Panc1 (cell line): Measurements from ENCODE around the gene SLC2A11. TPM values are rescaled to one million over a fixed set of nuclear protein-coding genes. Genes with fewer than 3 reads are reported as not detected.

ENCODE experiments used
- ATAC-seq: fragments of 200-7000 bp; cut with Tn5 transposase; 2 replicates; pipeline ENCODE4 v1.9.1; 2020; ENCODE audit warnings: mild to moderate bottlenecking, moderate library complexity
- BruUV-seq: library from RNA; stranded (reverse); fragments of 400-500 nt; replicated peaks from 2 replicates; lab custom pipeline; 2021; lab: Mats Ljungman, UMichigan
- CTCF ChIA-PET: fragments of 300-600 bp; sonication (Branson Sonifier 250); formaldehyde crosslinking; loops from one replicate; lab custom pipeline; 2022; ENCODE audit warnings: antibody characterized with exemption; lab: Charles Lee
- POLR2A ChIA-PET: fragments of 300-600 bp; sonication (Branson Sonifier 250); formaldehyde crosslinking; loops from one replicate; lab custom pipeline; 2022; ENCODE audit warnings: antibody characterized with exemption; lab: Charles Lee
- DNase-seq: peaks from one replicate; pipeline ENCODE4 v3.0.0-alpha.2; 2010; ENCODE audit warnings: low read depth, low spot score
- H3K27ac ChIP-seq: 2 replicates; pipeline ENCODE4 v1.5.1; 2011; ENCODE audit warnings: mild to moderate bottlenecking, low read length, inconsistent platforms
- H3K27me3 ChIP-seq: fragments of 200-500 bp; sonication (Bioruptor generic); 2 replicates; pipeline ENCODE4 v1.6.0; 2014; ENCODE audit warnings: low read length, inconsistent platforms; ENCODE audit not compliant: control insufficient read depth, insufficient read depth
- H3K36me3 ChIP-seq: fragments of 200-500 bp; sonication (Bioruptor generic); 2 replicates; pipeline ENCODE4 v1.5.1; 2014; ENCODE audit warnings: inconsistent platforms, mild to moderate bottlenecking, low read length, moderate library complexity; ENCODE audit not compliant: control insufficient read depth, insufficient read depth
- H3K4me1 ChIP-seq: 2 replicates; pipeline ENCODE4 v1.5.1; 2011; ENCODE audit warnings: inconsistent platforms, mild to moderate bottlenecking, low read length, moderate library complexity; ENCODE audit not compliant: control insufficient read depth, insufficient read depth
- H3K4me3 ChIP-seq, 2 experiments: 2 replicates each; pipeline ENCODE4 v1.5.1; 2011 to 2012; ENCODE audit warnings: low read depth in 2 of 2, low read length in 2 of 2, mild to moderate bottlenecking in 2 of 2, inconsistent platforms in 1 of 2, moderate library complexity in 1 of 2
- H3K9me3 ChIP-seq: fragments of 200-500 bp; sonication (Bioruptor generic); 2 replicates; pipeline ENCODE4 v1.5.1; 2014; ENCODE audit warnings: low read depth, mild to moderate bottlenecking, inconsistent platforms, low read length, moderate library complexity; ENCODE audit not compliant: control insufficient read depth, insufficient read depth
- CTCF ChIP-seq: fragments of 450-650 bp; IDR thresholded peaks from 2 replicates; pipeline ENCODE4 v1.5.1; 2017; ENCODE audit warnings: mild to moderate bottlenecking
- POLR2AphosphoS5 ChIP-seq: IDR thresholded peaks from 2 replicates; pipeline ENCODE4 v1.6.1; 2012; ENCODE audit warnings: mild to moderate bottlenecking, low read depth, low read length, moderate library complexity
- REST ChIP-seq, 2 experiments: IDR thresholded peaks; 2 replicates each; pipeline ENCODE4 v1.6.1; 2011 to 2012; ENCODE audit warnings: low read depth in 2 of 2, control low read depth in 1 of 2, low read length in 1 of 2, mild to moderate bottlenecking in 1 of 2, moderate library complexity in 1 of 2; ENCODE audit not compliant: insufficient read depth in 1 of 2
- SIN3A ChIP-seq: IDR thresholded peaks from 2 replicates; pipeline ENCODE4 v1.6.1; 2012; ENCODE audit warnings: low read depth, mild to moderate bottlenecking, low read length, moderate library complexity, borderline replicate concordance; ENCODE audit not compliant: insufficient read depth
- TCF7L2 ChIP-seq: IDR thresholded peaks from 2 replicates; pipeline ENCODE4 v1.6.1; 2011; ENCODE audit warnings: mild to moderate bottlenecking, low read depth, low read length, inconsistent platforms
- in situ Hi-C: cut with HindIII; loops from 2 replicates; pipeline ENCODE4 v1.10.0; 2016; ENCODE audit warnings: low sequenced_read_pairs, low pct_unique_long_range_greater_than_20kb
- intact Hi-C: fragments of 100-400 bp; cut with micrococcal nuclease; formaldehyde crosslinking; loops from one replicate; pipeline ENCODE4 v1.10.0; 2022; ENCODE audit not compliant: unreplicated experiment
- total RNA-seq: library from RNA; stranded (reverse); gene quantifications from one replicate; pipeline ENCODE4 v1.2.1, GENCODE V29; 2021; ENCODE audit not compliant: unreplicated experiment

Gene SLC2A11
- total RNA-seq, 1 experiment from 2014 or later: 33.8 TPM

GRCh38 chr22:23837496-23837859 is 20.2 kb upstream of the SLC2A11 start:
- Histone ChIP-seq H3K36me3 (no peaks in the 10 kb centered on the region), H3K9me3 (no peaks in the 10 kb centered on the region), H3K27me3 (no peaks in the 10 kb centered on the region), H3K27ac (no peak overlapping the region), H3K4me1 (no peaks in the 10 kb centered on the region), H3K4me3 (no peak overlapping the region)
- in situ Hi-C loops: no loop called here
- intact Hi-C loops: no loop called here
- ATAC-seq (no peak), DNase-seq (no peak)
- BruUV-seq: no TSS peak
- POLR2A ChIA-PET: no interaction called here
- CTCF ChIA-PET: no interaction called here
- no peak for TF ChIP-seq SIN3A
- no peak for TF ChIP-seq CTCF
- no peak for TF ChIP-seq POLR2AphosphoS5
- no peak for TF ChIP-seq REST (IDR thresholded peaks at IDR 0.05; ENCODE audit: insufficient read depth in 1 of 2, low read depth in 2 of 2, low read length in 1 of 2)
- no peak for TF ChIP-seq TCF7L2

GRCh38 chr22:23837911-23838680 is 19.6 kb upstream of the SLC2A11 start:
- POLR2A ChIA-PET: no interaction called here

More at GRCh38 chr22:23837911-23838680, 19.6 kb upstream of the SLC2A11 start:
- CTCF ChIA-PET: no interaction called here
- H3K4me3 ChIP-seq: no peak overlapping the region; a peak in 1 of 4 replicates
- H3K27me3 ChIP-seq: no peaks in the 10 kb centered on the region
- intact Hi-C loops: no loop called here
- no peaks in the 10 kb centered on the region for H3K4me1 ChIP-seq
- no TSS peak for BruUV-seq
- no peak for ATAC-seq
- no peak for TF ChIP-seq SIN3A
- no peak for DNase-seq
- H3K27ac ChIP-seq: no peak overlapping the region
- H3K9me3 ChIP-seq: no peaks in the 10 kb centered on the region
- no peaks in the 10 kb centered on the region for H3K36me3 ChIP-seq
- in situ Hi-C loops: no loop called here
